ENCODE results near the gene CYP4F11. TPM values are rescaled to one million over a fixed set of nuclear protein-coding genes. Genes with fewer than 3 reads are reported as not detected.

Gene CYP4F11
- total RNA-seq = 10 to 100 TPM in 1 of 3 donors, 1 to 10 TPM in 2; 2.1 to 13.1 (median 8.8) TPM
- long read RNA-seq, donor 1, partial matches to known transcripts = 0 of 2 reads
- long read RNA-seq, donor 1, other reads (novel, unspliced or antisense) = 1 of 2 reads
- long read RNA-seq, donor 2, partial matches to known transcripts = 1 of 3 reads
- long read RNA-seq, donor 2, other reads (novel, unspliced or antisense) = 0 of 3 reads

- ATAC-seq (peak; percentile 96), DNase-seq (peak; percentile 88 to 90 (median 89))
- Histone ChIP-seq H3K4me3 (no peak within 1 kb of the TSS), H3K36me3 (ENCODE audit: low read depth) (no peaks in the 10 kb centered on the region), H3K4me1 (ENCODE audit: low read depth) (no peaks in the 10 kb centered on the region), H3K9me3 (no peaks in the 10 kb centered on the region)
- intact Hi-C loops (cut with DNase I, micrococcal nuclease) = no loop called here
- no peak for TF ChIP-seq CTCF (IDR thresholded peaks at IDR 0.05)
These were observed at the start of gene CYP4F11 for GRCh38 chr19:15934332-15935078. Gene CYP4F11 (minus strand): TSS chr19:15934529. CDS start chr19:15934408, 121 bp downstream.

- H3K9me3 ChIP-seq = peaks cover 6% of the 10 kb centered on the region
- DNase-seq = no peak
- ATAC-seq = no peak
- no peaks in the 10 kb centered on the region for H3K4me1 ChIP-seq (ENCODE audit: low read depth)
- H3K4me3 ChIP-seq = no peak overlapping the region
- no peak for TF ChIP-seq CTCF (IDR thresholded peaks at IDR 0.05)
- intact Hi-C loops (cut with DNase I, micrococcal nuclease) = no loop called here
- no peaks in the 10 kb centered on the region for H3K36me3 ChIP-seq (ENCODE audit: low read depth)
These were observed 45.0 kb upstream of the CYP4F11 start for GRCh38 chr19:15979293-15979692.

GRCh38 chr19:15977690-15978089 lies 43.4 kb upstream of the CYP4F11 start:
- no peak for TF ChIP-seq CTCF (IDR thresholded peaks at IDR 0.05)
- Histone ChIP-seq H3K36me3 (ENCODE audit: low read depth) (no peaks in the 10 kb centered on the region), H3K9me3 (no peaks in the 10 kb centered on the region), H3K4me3 (no peak overlapping the region), H3K4me1 (ENCODE audit: low read depth) (no peaks in the 10 kb centered on the region)
- intact Hi-C loops (cut with DNase I, micrococcal nuclease) = no loop called here
- no peak for DNase-seq
- no peak for ATAC-seq

GRCh38 chr19:15976836-15977689 lies 42.7 kb upstream of the CYP4F11 start:
- no peaks in the 10 kb centered on the region for H3K36me3 ChIP-seq (ENCODE audit: low read depth)

More at GRCh38 chr19:15976836-15977689, 42.7 kb upstream of the CYP4F11 start:
- ATAC-seq (no peak), DNase-seq (no peak)
- TF ChIP-seq CTCF (IDR thresholded peaks at IDR 0.05) = no peak
- no peaks in the 10 kb centered on the region for H3K9me3 ChIP-seq
- H3K4me1 ChIP-seq (ENCODE audit: low read depth) = no peaks in the 10 kb centered on the region
- intact Hi-C loops (cut with DNase I, micrococcal nuclease) = no loop called here
- H3K4me3 ChIP-seq = no peak overlapping the region
